Measurements from ENCODE around the gene LAMB1.
"Not testable (repeated sequence)": the region's sequence is repeated elsewhere in the genome, so short reads cannot be mapped to it uniquely, and the experiment has no call there.

DNA sequence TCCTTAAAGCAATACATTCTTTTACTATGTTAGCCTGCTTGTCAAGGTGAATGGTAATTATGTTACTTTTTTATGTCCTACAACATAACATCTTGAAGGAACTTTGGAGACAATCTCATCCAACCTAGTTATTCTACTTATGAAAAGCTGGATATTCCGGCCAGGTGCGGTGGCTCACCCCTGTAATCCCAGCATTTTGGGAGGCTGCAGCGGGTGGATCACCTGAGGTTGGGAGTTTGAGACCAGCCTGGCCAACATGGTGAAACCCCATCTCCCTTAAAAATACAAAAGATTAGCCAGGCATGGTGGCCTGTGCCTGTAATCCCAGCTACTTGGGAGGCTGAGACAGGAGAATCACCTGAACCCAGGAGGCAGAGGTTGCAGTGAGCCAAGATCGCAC is 46.0 kb downstream of the LAMB1 start:
- TF ChIP-seq POLR2A (IDR thresholded peaks at IDR 0.05): not testable (repeated sequence)
- TF ChIP-seq, protein P1, sequence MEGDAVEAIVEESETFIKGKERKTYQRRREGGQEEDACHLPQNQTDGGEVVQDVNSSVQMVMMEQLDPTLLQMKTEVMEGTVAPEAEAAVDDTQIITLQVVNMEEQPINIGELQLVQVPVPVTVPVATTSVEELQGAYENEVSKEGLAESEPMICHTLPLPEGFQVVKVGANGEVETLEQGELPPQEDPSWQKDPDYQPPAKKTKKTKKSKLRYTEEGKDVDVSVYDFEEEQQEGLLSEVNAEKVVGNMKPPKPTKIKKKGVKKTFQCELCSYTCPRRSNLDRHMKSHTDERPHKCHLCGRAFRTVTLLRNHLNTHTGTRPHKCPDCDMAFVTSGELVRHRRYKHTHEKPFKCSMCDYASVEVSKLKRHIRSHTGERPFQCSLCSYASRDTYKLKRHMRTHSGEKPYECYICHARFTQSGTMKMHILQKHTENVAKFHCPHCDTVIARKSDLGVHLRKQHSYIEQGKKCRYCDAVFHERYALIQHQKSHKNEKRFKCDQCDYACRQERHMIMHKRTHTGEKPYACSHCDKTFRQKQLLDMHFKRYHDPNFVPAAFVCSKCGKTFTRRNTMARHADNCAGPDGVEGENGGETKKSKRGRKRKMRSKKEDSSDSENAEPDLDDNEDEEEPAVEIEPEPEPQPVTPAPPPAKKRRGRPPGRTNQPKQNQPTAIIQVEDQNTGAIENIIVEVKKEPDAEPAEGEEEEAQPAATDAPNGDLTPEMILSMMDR (IDR thresholded peaks at IDR 0.05): not testable (repeated sequence)

Data from lower leg skin (tissue), 3 donors.